WTC11 (cell line): Measurements from ENCODE around the gene DBN1. TPM values are rescaled to one million over a fixed set of nuclear protein-coding genes. Genes with fewer than 3 reads are reported as not detected.

Experiments used
- ARID4B ChIP-seq: sonication (generic); formaldehyde crosslinking; IDR thresholded peaks from 2 replicates; pipeline ENCODE4 v1.8.0; 2023; ENCODE audit warnings: missing genetic modification reagents, mild to moderate bottlenecking, borderline replicate concordance
- CTCF ChIP-seq: fragments of 200-600 bp; IDR thresholded peaks from 2 replicates; pipeline ENCODE4 v1.8.0; 2022; ENCODE audit warnings: antibody characterized with exemption
- IRF2 ChIP-seq: sonication (generic); formaldehyde crosslinking; IDR thresholded peaks from 2 replicates; pipeline ENCODE4 v1.8.0; 2022; ENCODE audit warnings: low read depth, missing genetic modification reagents, borderline replicate concordance
- JUN ChIP-seq: sonication (generic); formaldehyde crosslinking; IDR thresholded peaks from 2 replicates; pipeline ENCODE4 v1.8.0; 2023; ENCODE audit warnings: mild to moderate bottlenecking, missing genetic modification reagents
- NFE2L1 ChIP-seq: sonication (generic); formaldehyde crosslinking; IDR thresholded peaks from 2 replicates; pipeline ENCODE4 v1.8.1; 2023; ENCODE audit warnings: missing genetic modification reagents
- NR3C1 ChIP-seq: sonication (generic); formaldehyde crosslinking; conservative IDR thresholded peaks from 2 replicates; pipeline ENCODE4 v1.8.1; 2023; ENCODE audit warnings: low read depth, mild to moderate bottlenecking, missing genetic modification reagents
- SMAD3 ChIP-seq: sonication (generic); formaldehyde crosslinking; IDR thresholded peaks from 2 replicates; pipeline ENCODE4 v1.8.0; 2022; ENCODE audit warnings: missing genetic modification reagents, mild to moderate bottlenecking, borderline replicate concordance
- SMAD4 ChIP-seq: sonication (generic); formaldehyde crosslinking; IDR thresholded peaks from 2 replicates; pipeline ENCODE4 v1.8.0; 2022; ENCODE audit warnings: mild to moderate bottlenecking, missing genetic modification reagents
- STAT6 ChIP-seq: sonication (generic); formaldehyde crosslinking; conservative IDR thresholded peaks from 2 replicates; pipeline ENCODE4 v1.8.1; 2023; ENCODE audit warnings: mild to moderate bottlenecking, low read depth, missing genetic modification reagents, moderate library complexity
- USF2 ChIP-seq: sonication (generic); formaldehyde crosslinking; IDR thresholded peaks from 2 replicates; pipeline ENCODE4 v1.8.1; 2023; ENCODE audit warnings: mild to moderate bottlenecking, missing genetic modification reagents, moderate library complexity
- ZNF281 ChIP-seq: sonication (generic); formaldehyde crosslinking; IDR thresholded peaks from 2 replicates; pipeline ENCODE4 v1.8.0; 2023; ENCODE audit warnings: mild to moderate bottlenecking, missing genetic modification reagents
- ZNF317 ChIP-seq: sonication (generic); formaldehyde crosslinking; IDR thresholded peaks from 2 replicates; pipeline ENCODE4 v1.8.1; 2023; ENCODE audit warnings: low read depth, mild to moderate bottlenecking, moderate library complexity, missing genetic modification reagents, borderline replicate concordance
- ZNF416 ChIP-seq: fragments of 250-450 bp; sonication (Bioruptor Pico); IDR thresholded peaks from 2 replicates; pipeline ENCODE4 v1.9.0; 2021; ENCODE audit warnings: mild to moderate bottlenecking, inconsistent platforms
- total RNA-seq: library from RNA; stranded (reverse); gene quantifications from 3 replicates; pipeline ENCODE4 v1.2.3, GENCODE V29; 2021
- TF ChIP-seq, protein P1 (sequence below): fragments of 250-450 bp; sonication (Bioruptor Pico); IDR thresholded peaks from 2 replicates; pipeline ENCODE4 v1.9.0; 2021; ENCODE audit warnings: mild to moderate bottlenecking
- TF ChIP-seq, protein P2 (sequence below): fragments of 250-450 bp; sonication (Bioruptor Pico); IDR thresholded peaks from 2 replicates; pipeline ENCODE4 v1.9.0; 2021; ENCODE audit warnings: mild to moderate bottlenecking

The DBN1 gene
- total RNA-seq, 1 experiment from 2014 or later: 288 TPM

- no peak for TF ChIP-seq IRF2
- peak; percentile 77; the same call in 1 of the 2 replicates for TF ChIP-seq ARID4B (CRISPR knock-in tag)
- TF ChIP-seq JUN: peak; percentile 75; the same call in 1 of the 2 replicates
- peak; percentile 1; the same call in 1 of the 2 replicates for TF ChIP-seq ZNF281
- TF ChIP-seq, protein P1, sequence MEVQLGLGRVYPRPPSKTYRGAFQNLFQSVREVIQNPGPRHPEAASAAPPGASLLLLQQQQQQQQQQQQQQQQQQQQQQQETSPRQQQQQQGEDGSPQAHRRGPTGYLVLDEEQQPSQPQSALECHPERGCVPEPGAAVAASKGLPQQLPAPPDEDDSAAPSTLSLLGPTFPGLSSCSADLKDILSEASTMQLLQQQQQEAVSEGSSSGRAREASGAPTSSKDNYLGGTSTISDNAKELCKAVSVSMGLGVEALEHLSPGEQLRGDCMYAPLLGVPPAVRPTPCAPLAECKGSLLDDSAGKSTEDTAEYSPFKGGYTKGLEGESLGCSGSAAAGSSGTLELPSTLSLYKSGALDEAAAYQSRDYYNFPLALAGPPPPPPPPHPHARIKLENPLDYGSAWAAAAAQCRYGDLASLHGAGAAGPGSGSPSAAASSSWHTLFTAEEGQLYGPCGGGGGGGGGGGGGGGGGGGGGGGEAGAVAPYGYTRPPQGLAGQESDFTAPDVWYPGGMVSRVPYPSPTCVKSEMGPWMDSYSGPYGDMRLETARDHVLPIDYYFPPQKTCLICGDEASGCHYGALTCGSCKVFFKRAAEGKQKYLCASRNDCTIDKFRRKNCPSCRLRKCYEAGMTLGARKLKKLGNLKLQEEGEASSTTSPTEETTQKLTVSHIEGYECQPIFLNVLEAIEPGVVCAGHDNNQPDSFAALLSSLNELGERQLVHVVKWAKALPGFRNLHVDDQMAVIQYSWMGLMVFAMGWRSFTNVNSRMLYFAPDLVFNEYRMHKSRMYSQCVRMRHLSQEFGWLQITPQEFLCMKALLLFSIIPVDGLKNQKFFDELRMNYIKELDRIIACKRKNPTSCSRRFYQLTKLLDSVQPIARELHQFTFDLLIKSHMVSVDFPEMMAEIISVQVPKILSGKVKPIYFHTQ: peak; percentile 79; the same call in 1 of the 2 replicates
- no peak for TF ChIP-seq SMAD4 (CRISPR knock-in tag)
- no peak for TF ChIP-seq USF2 (CRISPR knock-in tag)
- no peak for TF ChIP-seq STAT6
- TF ChIP-seq ZNF317 (CRISPR knock-in tag): 0 out of 2 replicates have a peak, but pooled peaks have one; percentile 54
- TF ChIP-seq, protein P2, sequence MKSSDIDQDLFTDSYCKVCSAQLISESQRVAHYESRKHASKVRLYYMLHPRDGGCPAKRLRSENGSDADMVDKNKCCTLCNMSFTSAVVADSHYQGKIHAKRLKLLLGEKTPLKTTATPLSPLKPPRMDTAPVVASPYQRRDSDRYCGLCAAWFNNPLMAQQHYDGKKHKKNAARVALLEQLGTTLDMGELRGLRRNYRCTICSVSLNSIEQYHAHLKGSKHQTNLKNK (CRISPR knock-in tag): no peak
- peak; percentile 14; the same call in 1 of the 2 replicates for TF ChIP-seq SMAD3 (CRISPR knock-in tag)
- TF ChIP-seq ZNF416 (CRISPR knock-in tag): peak; percentile 96
- TF ChIP-seq NR3C1 (CRISPR knock-in tag): no peak
- TF ChIP-seq CTCF: peak; percentile 77
- no peak for TF ChIP-seq NFE2L1
Measured at GRCh38 chr5:177455661-177456590, 17.5 kb downstream of the DBN1 start (continued).
